GM23338 (cell line): ENCODE results near the gene CDH23. TPM values are rescaled to one million over a fixed set of nuclear protein-coding genes. Genes with fewer than 3 reads are reported as not detected.

ENCODE experiments used
- ATAC-seq: fragments of 200-7000 bp; cut with Tn5 transposase; 3 replicates; pipeline ENCODE4 v1.9.1; 2020
- DNase-seq: peaks from one replicate; pipeline ENCODE4 v3.0.0-alpha.2; 2015; ENCODE audit warnings: low spot score
- H2AFZ ChIP-seq: fragments of 200-600 bp; sonication (generic); 2 replicates; pipeline ENCODE4 v1.8.0; 2016; ENCODE audit warnings: antibody characterized with exemption, mild to moderate bottlenecking, moderate library complexity
- H3F3A ChIP-seq: fragments of 200-600 bp; sonication (generic); replicated peaks from 2 replicates; pipeline ENCODE4 v1.8.0; 2017; ENCODE audit warnings: antibody characterized with exemption, mixed run types, low read depth
- H3K27ac ChIP-seq: fragments of 200-600 bp; sonication (generic); 2 replicates; pipeline ENCODE4 v1.6.1; 2016; ENCODE audit warnings: low read depth
- H3K27me3 ChIP-seq: fragments of 200-600 bp; sonication (generic); 2 replicates; pipeline ENCODE4 v1.8.0; 2016; ENCODE audit warnings: mild to moderate bottlenecking, mixed run types, moderate library complexity; ENCODE audit not compliant: insufficient read depth
- H3K36me3 ChIP-seq: fragments of 200-600 bp; sonication (generic); 2 replicates; pipeline ENCODE4 v1.8.0; 2016; ENCODE audit warnings: mild to moderate bottlenecking; ENCODE audit not compliant: insufficient read depth
- H3K4me1 ChIP-seq: fragments of 200-600 bp; sonication (generic); 2 replicates; pipeline ENCODE4 v1.8.0; 2016; ENCODE audit warnings: mild to moderate bottlenecking, moderate library complexity; ENCODE audit not compliant: insufficient read depth
- H3K4me2 ChIP-seq: fragments of 200-600 bp; sonication (generic); 2 replicates; pipeline ENCODE4 v1.7.1; 2017; ENCODE audit warnings: mixed run types
- H3K4me3 ChIP-seq: fragments of 200-600 bp; sonication (generic); 2 replicates; pipeline ENCODE4 v1.6.1; 2016; ENCODE audit warnings: mixed run types
- H3K79me2 ChIP-seq: fragments of 200-600 bp; sonication (generic); replicated peaks from 2 replicates; pipeline ENCODE4 v1.8.0; 2017; ENCODE audit warnings: mild to moderate bottlenecking; ENCODE audit not compliant: insufficient read depth
- H3K9me2 ChIP-seq: fragments of 200-600 bp; sonication (generic); 2 replicates; pipeline ENCODE4 v1.8.0; 2017; ENCODE audit not compliant: insufficient read depth
- H4K20me1 ChIP-seq: fragments of 200-600 bp; sonication (generic); replicated peaks from 2 replicates; pipeline ENCODE4 v1.8.0; 2017; ENCODE audit warnings: mild to moderate bottlenecking; ENCODE audit not compliant: insufficient read depth
- H3K27ac Mint-ChIP-seq: 2 replicates; pipeline ENCODE4 v1.8.0; 2020; ENCODE audit warnings: inconsistent platforms, mild to moderate bottlenecking, moderate library complexity, mixed read lengths
- H3K27me3 Mint-ChIP-seq: 3 replicates; pipeline ENCODE4 v1.8.0; 2022; ENCODE audit warnings: low read depth, mild to moderate bottlenecking, moderate library complexity, mixed read lengths, inconsistent platforms; ENCODE audit not compliant: insufficient read depth, poor library complexity
- H3K36me3 Mint-ChIP-seq: 3 replicates; pipeline ENCODE4 v1.8.0; 2021; ENCODE audit warnings: low read depth, mild to moderate bottlenecking, inconsistent platforms, moderate library complexity, mixed read lengths
- H3K4me1 Mint-ChIP-seq: 3 replicates; pipeline ENCODE4 v1.8.0; 2020; ENCODE audit warnings: mild to moderate bottlenecking, inconsistent platforms, mixed read lengths
- H3K4me3 Mint-ChIP-seq: 3 replicates; pipeline ENCODE4 v1.8.0; 2021; ENCODE audit warnings: moderate library complexity, mild to moderate bottlenecking, inconsistent platforms, mixed read lengths
- H3K9me3 Mint-ChIP-seq: 3 replicates; pipeline ENCODE4 v1.8.0; 2020; ENCODE audit warnings: moderate library complexity, mild to moderate bottlenecking, inconsistent platforms, mixed read lengths
- CTCF ChIP-seq, 2 experiments: fragments of 200-600 bp in 1 of 2; sonication (generic) in 1 of 2; conservative IDR thresholded peaks; 2 replicates each; pipeline versions ENCODE4 v1.5.1 to v1.6.1; 2016 to 2017; ENCODE audit warnings: antibody characterized with exemption in 2 of 2, low read depth in 2 of 2, mild to moderate bottlenecking in 2 of 2, moderate library complexity in 1 of 2
- EZH2phosphoT487 ChIP-seq: fragments of 200-600 bp; sonication (generic); IDR thresholded peaks from one replicate; pipeline ENCODE4 v1.8.1; 2018; ENCODE audit warnings: antibody characterized with exemption; ENCODE audit not compliant: unreplicated experiment
- JUNB ChIP-seq: IDR thresholded peaks from one replicate; pipeline ENCODE4 v1.6.1; 2016; ENCODE audit warnings: antibody characterized with exemption; ENCODE audit not compliant: unreplicated experiment
- NANOG ChIP-seq: IDR thresholded peaks from 2 replicates; pipeline ENCODE4 v1.6.1; 2016; ENCODE audit warnings: antibody characterized with exemption, borderline replicate concordance
- POLR2AphosphoS5 ChIP-seq: IDR thresholded peaks from 2 replicates; pipeline ENCODE4 v1.6.1; 2016; ENCODE audit warnings: antibody characterized with exemption, low read depth
- REST ChIP-seq: IDR thresholded peaks from one replicate; pipeline ENCODE4 v1.6.1; 2018; ENCODE audit warnings: antibody characterized with exemption; ENCODE audit not compliant: unreplicated experiment
- STAT1 ChIP-seq: IDR thresholded peaks from one replicate; pipeline ENCODE4 v1.6.1; 2016; ENCODE audit warnings: antibody characterized with exemption; ENCODE audit not compliant: unreplicated experiment
- ZNF114 ChIP-seq: fragments of 250-450 bp; sonication (Bioruptor Pico); IDR thresholded peaks from 2 replicates; pipeline ENCODE4 v1.5.0; 2020; ENCODE audit warnings: mild to moderate bottlenecking, moderate library complexity
- ZNF462 ChIP-seq: fragments of 250-450 bp; sonication (Bioruptor Pico); IDR thresholded peaks from 2 replicates; pipeline ENCODE4 v1.5.0; 2020; ENCODE audit warnings: mild to moderate bottlenecking, moderate library complexity
- polyA plus RNA-seq: library from polyadenylated mRNA; unstranded; fragments of >200 nt; fragmentation: Nextera tagmentation; extraction: Ambion mirVana; gene quantifications from 2 replicates; pipeline ENCODE4 v1.2.1, GENCODE V29; 2016
- total RNA-seq: library from RNA; depleted of rRNA; stranded (reverse); fragments of >200 nt; shearing (Covaris generic); gene quantifications from 2 replicates; pipeline ENCODE4 v1.2.3, GENCODE V29; 2014

Gene CDH23
- total and polyA plus RNA-seq, 2 experiments from 2014 or later, result 0.95 to 4.3 TPM

GRCh38 chr10:71368176-71368575 is 28.5 kb upstream of the CDH23 start:
- Histone ChIP-seq H2AFZ (no peak overlapping the region), H3K4me2 (no peak overlapping the region), H3F3A (no peaks in the 10 kb centered on the region), H4K20me1 (0 out of 2 replicates have a peak, but pooled peaks cover 4% of the 10 kb centered on the region), H3K4me3 (no peak overlapping the region), H3K36me3 (no peaks in the 10 kb centered on the region), H3K27me3 (no peaks in the 10 kb centered on the region), H3K27ac (no peak overlapping the region), H3K9me2 (no peaks in the 10 kb centered on the region), H3K4me1 (no peaks in the 10 kb centered on the region), H3K79me2 (no peaks in the 10 kb centered on the region)
- DNase-seq (no peak), ATAC-seq (no peak)
- Mint-ChIP-seq H3K36me3 (no peaks in the 10 kb centered on the region), H3K4me3 (no peak overlapping the region), H3K4me1 (peaks cover 10% of the 10 kb centered on the region), H3K27me3 (peaks cover 4% of the 10 kb centered on the region), H3K27ac (no peak overlapping the region), H3K9me3 (no peaks in the 10 kb centered on the region)
- TF ChIP-seq ZNF462 (CRISPR knock-in tag) (no peak), REST (no peak), JUNB (no peak), POLR2AphosphoS5 (no peak), EZH2phosphoT487 (no peak), NANOG (no peak), STAT1 (no peak), ZNF114 (CRISPR knock-in tag) (no peak), CTCF (conservative IDR thresholded peaks at IDR 0.05; ENCODE audit: low read depth in 2 of 2) (no peak)
